Right atrium auricular region (tissue), 2 donors: ENCODE results near the gene STIM1. TPM values are rescaled to one million over a fixed set of nuclear protein-coding genes. Genes with fewer than 3 reads are reported as not detected.

ENCODE experiments used
- DNase-seq: peaks from one replicate; pipeline ENCODE4 v3.0.0-alpha.2; 2019; ENCODE audit warnings: low spot score
- H3K27ac ChIP-seq, 2 donors: fragments of 200-600 bp; sonication (generic); 1 replicate in 1 of 2; 2 replicates in 1 of 2; pipeline ENCODE4 v1.5.1; 2016 to 2019
- H3K27me3 ChIP-seq, 2 donors: fragments of 200-600 bp; sonication (generic); one replicate each; pipeline versions ENCODE4 v1.5.1 to v1.6.0; 2017 to 2019
- H3K36me3 ChIP-seq: fragments of 200-600 bp; sonication (generic); one replicate; pipeline ENCODE4 v1.5.1; 2016
- H3K4me1 ChIP-seq, 2 donors: fragments of 200-600 bp; sonication (generic); one replicate each; pipeline versions ENCODE4 v1.5.1 to v1.6.0; 2017 to 2019
- H3K4me3 ChIP-seq, 2 donors: fragments of 200-600 bp; sonication (generic); 1 replicate in 1 of 2; 2 replicates in 1 of 2; pipeline ENCODE4 v1.5.1; 2017 to 2019; ENCODE audit warnings: mild to moderate bottlenecking in 1 of 2, moderate library complexity in 1 of 2
- H3K9me3 ChIP-seq, 2 donors: fragments of 200-600 bp; sonication (generic); one replicate each; pipeline ENCODE4 v1.5.1; 2019
- CTCF ChIP-seq, 2 donors: fragments of 200-600 bp; sonication (generic); IDR thresholded peaks; one replicate each; pipeline ENCODE4 v1.5.1; 2019; ENCODE audit warnings: antibody characterized with exemption in 2 of 2
- total RNA-seq, 2 donors: library from RNA; depleted of rRNA; stranded (reverse); fragments of >200 nt; gene quantifications; one replicate each; pipeline ENCODE4 v1.1.0, GENCODE V29; 2016

The STIM1 gene
- total RNA-seq, 2 donors from 2014 or later, result 15.4 to 16.6 TPM

GRCh38 chr11:3957437-3957836 lies 102.0 kb downstream of the STIM1 start:
- Histone ChIP-seq H3K9me3 (no peaks in the 10 kb centered on the region), H3K36me3 (no peaks in the 10 kb centered on the region), H3K27ac (no peak overlapping the region), H3K4me3 (no peak overlapping the region), H3K27me3 (no peaks in the 10 kb centered on the region), H3K4me1 (no peaks in the 10 kb centered on the region)
- no peak for TF ChIP-seq CTCF (IDR thresholded peaks at IDR 0.05)
- no peak for DNase-seq

GRCh38 chr11:3958281-3958680 lies 102.8 kb downstream of the STIM1 start:
- TF ChIP-seq CTCF (IDR thresholded peaks at IDR 0.05), result no peak
- DNase-seq, result no peak
- no peak overlapping the region for H3K4me3 ChIP-seq
- H3K27me3 ChIP-seq, result no peaks in the 10 kb centered on the region
- H3K27ac ChIP-seq, result no peak overlapping the region
- H3K4me1 ChIP-seq, result no peaks in the 10 kb centered on the region
- no peaks in the 10 kb centered on the region for H3K9me3 ChIP-seq
- H3K36me3 ChIP-seq, result no peaks in the 10 kb centered on the region

GRCh38 chr11:3959015-3959902 lies 103.8 kb downstream of the STIM1 start:
- H3K4me1 ChIP-seq, result no peaks in the 10 kb centered on the region
- peak in 1 of 2 donors; percentile 19 for TF ChIP-seq CTCF (IDR thresholded peaks at IDR 0.05)
- DNase-seq, result no peak
- no peak overlapping the region for H3K4me3 ChIP-seq
- H3K36me3 ChIP-seq, result no peaks in the 10 kb centered on the region
- H3K27ac ChIP-seq, result no peak overlapping the region
- H3K9me3 ChIP-seq, result no peaks in the 10 kb centered on the region
- no peaks in the 10 kb centered on the region for H3K27me3 ChIP-seq

- no peaks in the 10 kb centered on the region for H3K9me3 ChIP-seq
- no peaks in the 10 kb centered on the region for H3K27me3 ChIP-seq
- DNase-seq, result no peak
- no peaks in the 10 kb centered on the region for H3K36me3 ChIP-seq
- TF ChIP-seq CTCF (IDR thresholded peaks at IDR 0.05), result no peak
- H3K4me1 ChIP-seq, result no peaks in the 10 kb centered on the region
- H3K4me3 ChIP-seq, result no peak overlapping the region
- no peak overlapping the region for H3K27ac ChIP-seq
Measured at GRCh38 chr11:3959903-3960265, 104.4 kb downstream of the STIM1 start.

- no peak overlapping the region for H3K4me3 ChIP-seq
- no peaks in the 10 kb centered on the region for H3K36me3 ChIP-seq
- H3K27me3 ChIP-seq, result no peaks in the 10 kb centered on the region
- no peak for TF ChIP-seq CTCF (IDR thresholded peaks at IDR 0.05)
- no peak for DNase-seq
- no peaks in the 10 kb centered on the region for H3K9me3 ChIP-seq
- H3K27ac ChIP-seq, result no peak overlapping the region
- no peaks in the 10 kb centered on the region for H3K4me1 ChIP-seq
Measured at GRCh38 chr11:3962406-3962840, 107.0 kb downstream of the STIM1 start.
